ENCODE data around the gene BCL2L1. TPM values are rescaled to one million over a fixed set of nuclear protein-coding genes. Genes with fewer than 3 reads are reported as not detected.
A peak's percentile ranks its signal among the peaks of the same experiment; 100 is the strongest.

Gene BCL2L1
- total RNA-seq, 1 experiment from 2014 or later: 469 TPM

GRCh38 chr20:31711179-31712111 is 11.2 kb downstream of the BCL2L1 start:
- Mint-ChIP-seq H3K4me1 (ENCODE audit: low read depth, unreplicated experiment) (peaks cover 81% of the 10 kb centered on the region), H3K27me3 (ENCODE audit: insufficient read depth, unreplicated experiment) (no peaks in the 10 kb centered on the region), H3K4me3 (ENCODE audit: unreplicated experiment) (peak overlapping the region; percentile 69), H3K9me3 (ENCODE audit: unreplicated experiment) (no peaks in the 10 kb centered on the region), H3K36me3 (ENCODE audit: insufficient read depth, unreplicated experiment) (peaks cover 99% of the 10 kb centered on the region), H3K27ac (ENCODE audit: unreplicated experiment) (peak overlapping the region; percentile 97)
- intact Hi-C loops (cut with micrococcal nuclease; ENCODE audit: unreplicated experiment): loop anchor here (1.0 to 5.0 kb wide), 4 partner anchors 7 to 516 kb away; no protein-coding TSS in a partner anchor
- Histone ChIP-seq H3K4me3 (ENCODE audit: low read depth, low read length) (no peak overlapping the region), H3K27me3 (replicated peaks; ENCODE audit: control insufficient read depth, insufficient read depth, low read length) (no peaks in the 10 kb centered on the region), H3K4me1 (peaks cover 95% of the 10 kb centered on the region), H3K9me3 (no peaks in the 10 kb centered on the region), H3K36me3 (ENCODE audit: control insufficient read depth, insufficient read depth, low read length) (peaks cover 25% of the 10 kb centered on the region)
- DNase-seq: no peak
- BruUV-seq (replicated peaks): TSS peak; percentile 23
- ChIA-PET POLR2A (interaction anchor here (0.6 to 6.9 kb wide), 7 partner anchors 10 to 1981 kb away, joined by 3 to 169 read pairs (median 7); partner anchors contain the start of gene BCL2L1), CTCF (interaction anchor here (0.7 to 5.4 kb wide), 9 partner anchors 9 to 77 kb away, joined by 3 to 48 read pairs (median 6); partner anchors contain the start of gene BCL2L1)
- no peak for TF ChIP-seq CTCF (IDR thresholded peaks at IDR 0.05; ENCODE audit: insufficient read depth in 1 of 2, low read depth in 1 of 2, low read length in 1 of 2, severe bottlenecking in 1 of 2, unreplicated experiment in 1 of 2)

GRCh38 chr20:31710423-31711108 is 12.1 kb downstream of the BCL2L1 start:
- no peaks in the 10 kb centered on the region for H3K9me3 Mint-ChIP-seq (ENCODE audit: unreplicated experiment)
- BruUV-seq (replicated peaks): no TSS peak
- H3K4me3 Mint-ChIP-seq (ENCODE audit: unreplicated experiment): peak overlapping the region; percentile 69
- intact Hi-C loops (cut with micrococcal nuclease; ENCODE audit: unreplicated experiment): loop anchor here (5.0 kb wide), 1 partner anchor 517 kb away; no protein-coding TSS in a partner anchor
- TF ChIP-seq CTCF (IDR thresholded peaks at IDR 0.05; ENCODE audit: insufficient read depth in 1 of 2, low read depth in 1 of 2, low read length in 1 of 2, severe bottlenecking in 1 of 2, unreplicated experiment in 1 of 2): no peak
- Histone ChIP-seq H3K4me3 (ENCODE audit: low read depth, low read length) (no peak overlapping the region), H3K9me3 (no peaks in the 10 kb centered on the region), H3K27me3 (replicated peaks; ENCODE audit: control insufficient read depth, insufficient read depth, low read length) (no peaks in the 10 kb centered on the region), H3K4me1 (peaks cover 95% of the 10 kb centered on the region), H3K36me3 (ENCODE audit: control insufficient read depth, insufficient read depth, low read length) (peaks cover 29% of the 10 kb centered on the region)
- ChIA-PET CTCF (interaction anchor here (0.6 to 5.4 kb wide), 5 partner anchors 9 to 98 kb away, joined by 3 to 36 read pairs (median 6); no protein-coding TSS in a partner anchor), POLR2A (interaction anchor here (0.6 to 6.9 kb wide), 6 partner anchors 11 to 1982 kb away, joined by 4 to 169 read pairs (median 6); partner anchors contain the start of genes BCL2L1 and ID1)
- DNase-seq: no peak
- peak overlapping the region; percentile 98 for H3K27ac Mint-ChIP-seq (ENCODE audit: unreplicated experiment)
- H3K27me3 Mint-ChIP-seq (ENCODE audit: insufficient read depth, unreplicated experiment): no peaks in the 10 kb centered on the region
- peaks cover 81% of the 10 kb centered on the region for H3K4me1 Mint-ChIP-seq (ENCODE audit: low read depth, unreplicated experiment)
- peaks cover 99% of the 10 kb centered on the region for H3K36me3 Mint-ChIP-seq (ENCODE audit: insufficient read depth, unreplicated experiment)

DNA sequence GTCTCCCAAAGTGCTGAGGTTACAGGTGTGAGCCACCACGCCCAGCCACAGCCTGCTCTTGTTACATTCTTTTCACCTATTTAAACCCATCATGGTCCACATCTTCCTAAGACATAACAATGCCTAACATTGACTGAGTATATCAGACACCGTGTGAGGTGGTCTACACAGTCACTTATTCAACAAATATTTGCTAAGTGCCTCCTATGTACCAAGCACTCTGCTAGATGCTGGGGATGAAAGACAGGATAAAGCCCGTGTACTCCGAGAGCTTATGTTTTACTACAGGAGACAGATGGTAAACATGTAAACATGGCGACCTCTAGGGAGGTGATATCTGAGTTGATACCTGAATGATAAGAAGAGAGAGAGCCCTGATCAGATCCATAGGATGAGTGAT is 12.7 kb downstream of the BCL2L1 start:
- no peaks in the 10 kb centered on the region for H3K27me3 ChIP-seq (replicated peaks; ENCODE audit: control insufficient read depth, insufficient read depth, low read length)
- peaks cover 96% of the 10 kb centered on the region for H3K4me1 ChIP-seq
- Mint-ChIP-seq H3K27me3 (ENCODE audit: insufficient read depth, unreplicated experiment) (no peaks in the 10 kb centered on the region), H3K4me1 (ENCODE audit: low read depth, unreplicated experiment) (peaks cover 81% of the 10 kb centered on the region), H3K27ac (ENCODE audit: unreplicated experiment) (peak overlapping the region; percentile 98), H3K4me3 (ENCODE audit: unreplicated experiment) (peak overlapping the region; percentile 58), H3K9me3 (ENCODE audit: unreplicated experiment) (no peaks in the 10 kb centered on the region), H3K36me3 (ENCODE audit: insufficient read depth, unreplicated experiment) (peaks cover 99% of the 10 kb centered on the region)
- intact Hi-C loops (cut with micrococcal nuclease; ENCODE audit: unreplicated experiment): loop anchor here (5.0 kb wide), 1 partner anchor 517 kb away; no protein-coding TSS in a partner anchor
- ChIA-PET POLR2A (interaction anchor here (0.5 to 6.9 kb wide), 6 partner anchors 12 to 156 kb away, joined by 3 to 169 read pairs (median 4); partner anchors contain the start of genes BCL2L1 and ID1), CTCF (interaction anchor here (0.6 to 5.4 kb wide), 6 partner anchors 10 to 97 kb away, joined by 3 to 36 read pairs (median 5); no protein-coding TSS in a partner anchor)
- no peak for DNase-seq
- H3K9me3 ChIP-seq: no peaks in the 10 kb centered on the region
- no peak for TF ChIP-seq CTCF (IDR thresholded peaks at IDR 0.05; ENCODE audit: insufficient read depth in 1 of 2, low read depth in 1 of 2, low read length in 1 of 2, severe bottlenecking in 1 of 2, unreplicated experiment in 1 of 2)
- H3K36me3 ChIP-seq (ENCODE audit: control insufficient read depth, insufficient read depth, low read length): peaks cover 27% of the 10 kb centered on the region
- BruUV-seq (replicated peaks): no TSS peak
- H3K4me3 ChIP-seq (ENCODE audit: low read depth, low read length): no peak overlapping the region

Data from Caco-2 (cell line).